ENCODE measurements around the gene MCM7.

Gene MCM7

GRCh38 chr7:100122067-100122466 is 20.9 kb upstream of the MCM7 start:
- no peak for DNase-seq

GRCh38 chr7:100120733-100121036 is 19.5 kb upstream of the MCM7 start:
- no peak for DNase-seq

- DNase-seq = no peak
These were observed 19.0 kb upstream of the MCM7 start for GRCh38 chr7:100119970-100120732.

GRCh38 chr7:100119072-100119969 is 18.1 kb upstream of the MCM7 start, which contains the start of the genes CNPY4 and TAF6:
CNPY4 (plus strand) TSS chr7:100119634; CDS start chr7:100119745, 111 bp downstream.
TAF6 (minus strand) TSS chr7:100119358; CDS start chr7:100114209, 5,149 bp downstream.
- DNase-seq = peak; percentile 90

GRCh38 chr7:100118388-100119071 is 17.3 kb upstream of the MCM7 start:
- no peak for DNase-seq

GRCh38 chr7:100115026-100115425 is 13.8 kb upstream of the MCM7 start:
- DNase-seq = no peak

- no peak for DNase-seq
These were observed 10.7 kb upstream of the MCM7 start for GRCh38 chr7:100111914-100112313.

- no peak for DNase-seq
These were observed 10.0 kb upstream of the MCM7 start for GRCh38 chr7:100111156-100111555.

- DNase-seq = no peak
These were observed 8.4 kb upstream of the MCM7 start for GRCh38 chr7:100109521-100110163.

GRCh38 chr7:100107890-100108289 is 6.7 kb upstream of the MCM7 start:
- no peak for DNase-seq

- DNase-seq = no peak
These were observed 6.0 kb upstream of the MCM7 start for GRCh38 chr7:100107125-100107737.

- no peak for DNase-seq
These were observed 5.4 kb upstream of the MCM7 start for GRCh38 chr7:100106633-100107032.

- no peak for DNase-seq
These were observed 4.3 kb upstream of the MCM7 start for GRCh38 chr7:100105534-100105933.

- no peak for DNase-seq
These were observed 2.0 kb upstream of the MCM7 start for GRCh38 chr7:100102950-100103840.

GRCh38 chr7:100100420-100101015 is 679 bp downstream of the MCM7 start:
- peak; percentile 90 for DNase-seq

GRCh38 chr7:100099452-100099851 is 1.7 kb downstream of the MCM7 start:
- DNase-seq = no peak

- DNase-seq = no peak
These were observed 2.3 kb downstream of the MCM7 start for GRCh38 chr7:100098913-100099312.

- DNase-seq = no peak
These were observed 5.5 kb downstream of the MCM7 start for GRCh38 chr7:100095704-100096103.

GRCh38 chr7:100095289-100095688 is 5.9 kb downstream of the MCM7 start:
- DNase-seq = no peak

GRCh38 chr7:100093925-100094486 is 7.2 kb downstream of the MCM7 start:
- DNase-seq = no peak

GRCh38 chr7:100093498-100093897 is 7.7 kb downstream of the MCM7 start:
- DNase-seq = no peak
